ENCODE results near the gene C19orf33. TPM values are rescaled to one million over a fixed set of nuclear protein-coding genes. Genes with fewer than 3 reads are reported as not detected.

The C19orf33 gene
- total RNA-seq, 2 experiments from 2014 or later, result not detected

GRCh38 chr19:38340927-38341326 is 36.9 kb downstream of the C19orf33 start:
- Histone ChIP-seq H3K4me1 (ENCODE audit: insufficient read depth, low read length, poor library complexity, severe bottlenecking) (peaks cover 5% of the 10 kb centered on the region), H3K79me2 (ENCODE audit: insufficient read depth, low read depth, low read length) (no peaks in the 10 kb centered on the region), H3K4me3 (ENCODE audit: low read depth, low read length, poor library complexity, severe bottlenecking) (no peak overlapping the region), H2AFZ (ENCODE audit: low read length) (no peak overlapping the region), H3K9me2 (ENCODE audit: insufficient read depth, low read length) (no peaks in the 10 kb centered on the region), H3K36me3 (ENCODE audit: insufficient read depth, low read length) (no peaks in the 10 kb centered on the region), H4K20me1 (ENCODE audit: insufficient read depth, low read length) (no peaks in the 10 kb centered on the region), H3K4me2 (ENCODE audit: low read length) (no peak overlapping the region), H3K9me3 (ENCODE audit: low read length) (no peaks in the 10 kb centered on the region), H3K27ac (ENCODE audit: low read depth, low read length, poor library complexity, severe bottlenecking) (no peak overlapping the region)
- ChIA-PET POLR2A (no interaction called here), CTCF (ENCODE audit: unreplicated experiment) (no interaction called here)
- intact Hi-C loops (cut with micrococcal nuclease; ENCODE audit: unreplicated experiment), result no loop called here
- TF ChIP-seq EZH2phosphoT487 (IDR thresholded peaks at IDR 0.05; ENCODE audit: borderline replicate concordance, low read depth, low read length) (no peak), CTCF (conservative IDR thresholded peaks at IDR 0.05; ENCODE audit: low read length) (no peak)
- no peak for DNase-seq (ENCODE audit: low spot score)
- BruUV-seq (replicated peaks), result no TSS peak

- Histone ChIP-seq H3K36me3 (ENCODE audit: insufficient read depth, low read length) (no peaks in the 10 kb centered on the region), H3K4me1 (ENCODE audit: insufficient read depth, low read length, poor library complexity, severe bottlenecking) (no peaks in the 10 kb centered on the region), H3K4me2 (ENCODE audit: low read length) (no peak overlapping the region), H4K20me1 (ENCODE audit: insufficient read depth, low read length) (no peaks in the 10 kb centered on the region), H2AFZ (ENCODE audit: low read length) (no peak overlapping the region), H3K9me2 (ENCODE audit: insufficient read depth, low read length) (no peaks in the 10 kb centered on the region), H3K27ac (ENCODE audit: low read depth, low read length, poor library complexity, severe bottlenecking) (no peak overlapping the region), H3K9me3 (ENCODE audit: low read length) (no peaks in the 10 kb centered on the region), H3K79me2 (ENCODE audit: insufficient read depth, low read depth, low read length) (no peaks in the 10 kb centered on the region), H3K4me3 (ENCODE audit: low read depth, low read length, poor library complexity, severe bottlenecking) (no peak overlapping the region)
- ChIA-PET CTCF (ENCODE audit: unreplicated experiment) (no interaction called here), POLR2A (interaction anchor here (1.6 kb wide), 1 partner anchor 11 kb away, joined by 3 read pairs; the partner anchor contains the start of gene CATSPERG)
- TF ChIP-seq CTCF (conservative IDR thresholded peaks at IDR 0.05; ENCODE audit: low read length), result no peak
- no peak for TF ChIP-seq EZH2phosphoT487 (IDR thresholded peaks at IDR 0.05; ENCODE audit: borderline replicate concordance, low read depth, low read length)
- BruUV-seq (replicated peaks), result no TSS peak
- intact Hi-C loops (cut with micrococcal nuclease; ENCODE audit: unreplicated experiment), result no loop called here
- DNase-seq (ENCODE audit: low spot score), result no peak
These were observed 42.8 kb downstream of the C19orf33 start for GRCh38 chr19:38346837-38347236.

- H3K4me3 ChIP-seq (ENCODE audit: low read depth, low read length, poor library complexity, severe bottlenecking), result no peak overlapping the region
- no peaks in the 10 kb centered on the region for H3K9me2 ChIP-seq (ENCODE audit: insufficient read depth, low read length)
- ChIA-PET CTCF (ENCODE audit: unreplicated experiment) (no interaction called here), POLR2A (no interaction called here)
- no peaks in the 10 kb centered on the region for H3K79me2 ChIP-seq (ENCODE audit: insufficient read depth, low read depth, low read length)
- no peaks in the 10 kb centered on the region for H4K20me1 ChIP-seq (ENCODE audit: insufficient read depth, low read length)
- BruUV-seq (replicated peaks), result no TSS peak
- no peak overlapping the region for H3K27ac ChIP-seq (ENCODE audit: low read depth, low read length, poor library complexity, severe bottlenecking)
- H3K4me2 ChIP-seq (ENCODE audit: low read length), result no peak overlapping the region
- no peaks in the 10 kb centered on the region for H3K36me3 ChIP-seq (ENCODE audit: insufficient read depth, low read length)
- no peak for DNase-seq (ENCODE audit: low spot score)
- intact Hi-C loops (cut with micrococcal nuclease; ENCODE audit: unreplicated experiment), result no loop called here
- H3K9me3 ChIP-seq (ENCODE audit: low read length), result no peaks in the 10 kb centered on the region
- no peak for TF ChIP-seq CTCF (conservative IDR thresholded peaks at IDR 0.05; ENCODE audit: low read length)
- no peak for TF ChIP-seq EZH2phosphoT487 (IDR thresholded peaks at IDR 0.05; ENCODE audit: borderline replicate concordance, low read depth, low read length)
- no peak overlapping the region for H2AFZ ChIP-seq (ENCODE audit: low read length)
- H3K4me1 ChIP-seq (ENCODE audit: insufficient read depth, low read length, poor library complexity, severe bottlenecking), result no peaks in the 10 kb centered on the region
These were observed 46.8 kb downstream of the C19orf33 start for GRCh38 chr19:38350883-38351282.
